ENCODE measurements around the gene SOCS6.
"Not testable (repeated sequence)": the region's sequence is repeated elsewhere in the genome, so short reads cannot be mapped to it uniquely, and the experiment has no call there.

Gene SOCS6

GRCh38 chr18:70363861-70364260 is 75.0 kb downstream of the SOCS6 start:
- in situ Hi-C loops (cut with HindIII; ENCODE audit: low sequenced_read_pairs): no loop called here
- no peak overlapping the region for H3K4me3 ChIP-seq (ENCODE audit: low read depth, low read length)
- TF ChIP-seq, protein P1, sequence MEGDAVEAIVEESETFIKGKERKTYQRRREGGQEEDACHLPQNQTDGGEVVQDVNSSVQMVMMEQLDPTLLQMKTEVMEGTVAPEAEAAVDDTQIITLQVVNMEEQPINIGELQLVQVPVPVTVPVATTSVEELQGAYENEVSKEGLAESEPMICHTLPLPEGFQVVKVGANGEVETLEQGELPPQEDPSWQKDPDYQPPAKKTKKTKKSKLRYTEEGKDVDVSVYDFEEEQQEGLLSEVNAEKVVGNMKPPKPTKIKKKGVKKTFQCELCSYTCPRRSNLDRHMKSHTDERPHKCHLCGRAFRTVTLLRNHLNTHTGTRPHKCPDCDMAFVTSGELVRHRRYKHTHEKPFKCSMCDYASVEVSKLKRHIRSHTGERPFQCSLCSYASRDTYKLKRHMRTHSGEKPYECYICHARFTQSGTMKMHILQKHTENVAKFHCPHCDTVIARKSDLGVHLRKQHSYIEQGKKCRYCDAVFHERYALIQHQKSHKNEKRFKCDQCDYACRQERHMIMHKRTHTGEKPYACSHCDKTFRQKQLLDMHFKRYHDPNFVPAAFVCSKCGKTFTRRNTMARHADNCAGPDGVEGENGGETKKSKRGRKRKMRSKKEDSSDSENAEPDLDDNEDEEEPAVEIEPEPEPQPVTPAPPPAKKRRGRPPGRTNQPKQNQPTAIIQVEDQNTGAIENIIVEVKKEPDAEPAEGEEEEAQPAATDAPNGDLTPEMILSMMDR (IDR thresholded peaks at IDR 0.05; ENCODE audit: low read depth, low read length, missing control alignments): no peak
- no peak for DNase-seq (ENCODE audit: low read depth)

DNA sequence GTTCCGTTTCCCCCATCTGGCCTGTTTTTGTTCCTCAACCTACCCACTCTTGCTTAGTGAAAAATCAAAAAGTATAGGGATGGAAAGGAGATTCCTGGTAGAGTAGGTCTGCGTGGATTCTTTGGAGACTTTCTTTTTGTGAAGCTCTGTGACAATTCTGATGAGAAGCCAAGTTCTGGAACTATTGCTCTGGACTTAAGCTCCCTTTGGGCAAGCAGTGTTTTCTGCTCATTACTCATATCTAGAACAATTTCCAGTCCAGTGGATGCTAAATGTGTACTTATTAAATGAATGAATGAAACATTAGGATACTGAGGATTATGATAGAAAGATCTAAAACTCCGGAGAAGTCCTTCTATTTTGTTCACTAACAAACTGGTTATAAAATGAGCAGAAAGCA is 76.5 kb downstream of the SOCS6 start:
- TF ChIP-seq, protein P1 (IDR thresholded peaks at IDR 0.05; ENCODE audit: low read depth, low read length, missing control alignments): no peak
- in situ Hi-C loops (cut with HindIII; ENCODE audit: low sequenced_read_pairs): no loop called here
- DNase-seq (ENCODE audit: low read depth): no peak
- H3K4me3 ChIP-seq (ENCODE audit: low read depth, low read length): no peak overlapping the region

GRCh38 chr18:70366174-70366573 is 77.3 kb downstream of the SOCS6 start:
- in situ Hi-C loops (cut with HindIII; ENCODE audit: low sequenced_read_pairs): no loop called here
- no peak for DNase-seq (ENCODE audit: low read depth)
- no peak overlapping the region for H3K4me3 ChIP-seq (ENCODE audit: low read depth, low read length)
- TF ChIP-seq, protein P1 (IDR thresholded peaks at IDR 0.05; ENCODE audit: low read depth, low read length, missing control alignments): no peak

GRCh38 chr18:70366670-70367069 is 77.8 kb downstream of the SOCS6 start:
- TF ChIP-seq, protein P1 (IDR thresholded peaks at IDR 0.05; ENCODE audit: low read depth, low read length, missing control alignments): no peak
- no peak for DNase-seq (ENCODE audit: low read depth)
- in situ Hi-C loops (cut with HindIII; ENCODE audit: low sequenced_read_pairs): no loop called here
- H3K4me3 ChIP-seq (ENCODE audit: low read depth, low read length): no peak overlapping the region

DNA sequence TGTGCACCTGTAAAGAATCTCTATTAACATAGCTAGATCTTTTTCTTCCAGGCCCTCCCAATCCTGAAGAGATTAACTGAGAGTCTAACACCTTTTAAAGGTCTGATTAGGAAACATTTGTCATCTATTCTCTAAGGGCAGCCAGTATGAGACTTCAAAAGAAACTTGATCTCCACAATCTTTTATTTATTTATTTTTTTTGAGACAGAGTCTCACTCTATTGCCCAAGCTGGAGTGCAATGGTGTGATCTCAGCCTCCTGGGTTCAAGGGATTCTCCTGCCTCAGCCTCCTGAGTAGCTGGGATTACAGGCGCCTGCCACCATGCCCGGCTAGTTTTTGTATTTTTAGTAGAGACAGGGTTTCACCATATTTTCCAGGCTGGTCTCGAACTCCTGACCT is 78.5 kb downstream of the SOCS6 start:
- DNase-seq (ENCODE audit: low read depth); in situ Hi-C loops (cut with HindIII; ENCODE audit: low sequenced_read_pairs); H3K4me3 ChIP-seq (ENCODE audit: low read depth, low read length): not testable (repeated sequence)

- no peak overlapping the region for H3K4me3 ChIP-seq (ENCODE audit: low read depth, low read length)
- in situ Hi-C loops (cut with HindIII; ENCODE audit: low sequenced_read_pairs): no loop called here
These were observed 80.1 kb downstream of the SOCS6 start for GRCh38 chr18:70368903-70369302.

More at GRCh38 chr18:70368903-70369302, 80.1 kb downstream of the SOCS6 start:
- TF ChIP-seq, protein P1 (IDR thresholded peaks at IDR 0.05; ENCODE audit: low read depth, low read length, missing control alignments): no peak
- DNase-seq (ENCODE audit: low read depth): no peak

Measured in astrocyte of the cerebellum (primary cell).